Ishikawa (cell line): ENCODE data around the gene SDCCAG8.

Source experiments
- EP300 ChIP-seq: IDR thresholded peaks from 2 replicates; pipeline ENCODE4 v1.6.1; 2012; ENCODE audit warnings: borderline replicate concordance
- MAX ChIP-seq: IDR thresholded peaks from 2 replicates; pipeline ENCODE4 v1.6.1; 2012
- RAD21 ChIP-seq: IDR thresholded peaks from 2 replicates; pipeline ENCODE4 v1.6.1; 2012; ENCODE audit warnings: low read depth
- TCF12 ChIP-seq: IDR thresholded peaks from 2 replicates; pipeline ENCODE4 v1.6.1; 2012; ENCODE audit warnings: low read depth
- TEAD4 ChIP-seq: IDR thresholded peaks from 2 replicates; pipeline ENCODE4 v1.6.1; 2012

GRCh38 chr1:243294723-243295121 is 38.9 kb downstream of the SDCCAG8 start:
- TF ChIP-seq MAX (no peak), TCF12 (no peak), RAD21 (no peak), TEAD4 (no peak), EP300 (no peak)
